ENCODE results near the gene C1orf21. TPM values are rescaled to one million over a fixed set of nuclear protein-coding genes. Genes with fewer than 3 reads are reported as not detected.

C1orf21 gene
- polyA plus RNA-seq, 3 donors from 2014 or later = 119 to 149 (median 130) TPM

DNA sequence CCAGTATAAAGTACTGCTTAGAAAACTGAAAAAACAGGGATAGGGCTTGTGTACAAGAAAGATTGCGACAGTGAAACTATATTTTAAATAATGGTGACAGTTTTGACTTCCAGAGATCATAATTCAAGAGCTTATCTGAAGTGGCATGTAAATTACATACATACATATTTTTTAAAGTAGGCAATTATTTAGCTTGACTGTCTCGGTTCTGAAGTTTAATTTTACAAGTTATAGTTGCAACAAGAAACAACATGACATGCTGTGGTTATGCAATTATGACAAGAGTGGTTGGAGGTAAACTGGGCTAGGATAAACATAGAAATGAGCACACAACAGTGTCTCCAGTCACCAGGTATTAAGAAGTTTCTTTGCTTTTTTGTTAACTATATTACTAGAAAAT is 4.1 kb downstream of the C1orf21 start:
- H3K9me3 Mint-ChIP-seq = no peaks in the 10 kb centered on the region

GRCh38 chr1:184392067-184392466 is 5.2 kb downstream of the C1orf21 start:
- no peak for DNase-seq
- no peak overlapping the region for H3K4me3 Mint-ChIP-seq
- H3K4me1 Mint-ChIP-seq = peaks cover 82 to 89% of the 10 kb centered on the region in 2 donors
- no peaks in the 10 kb centered on the region for H3K9me3 Mint-ChIP-seq
- H3K36me3 Mint-ChIP-seq = peaks cover 0 to 10% (median 0%) of the 10 kb centered on the region in 3 donors
- peak overlapping the region in 1 of 6 donors; percentile 25 for H3K27ac Mint-ChIP-seq
- H3K27me3 Mint-ChIP-seq (ENCODE audit: low read depth in 3 of 3) = peaks cover 6 to 22% (median 20%) of the 10 kb centered on the region in 3 donors

More for the DNA sequence above, 4.1 kb downstream of the C1orf21 start:
- Mint-ChIP-seq H3K27ac (peak overlapping the region in 4 of 6 donors; percentile 58 to 100 (median 82)), H3K27me3 (ENCODE audit: low read depth in 3 of 3) (peaks cover 9 to 32% (median 28%) of the 10 kb centered on the region in 3 donors), H3K4me3 (peak overlapping the region in 4 of 5 donors; percentile 3 to 36 (median 26)), H3K4me1 (peaks cover 73 to 80% of the 10 kb centered on the region in 2 donors), H3K36me3 (peaks cover 0 to 6% (median 0%) of the 10 kb centered on the region in 3 donors)
- no peak for DNase-seq

DNA sequence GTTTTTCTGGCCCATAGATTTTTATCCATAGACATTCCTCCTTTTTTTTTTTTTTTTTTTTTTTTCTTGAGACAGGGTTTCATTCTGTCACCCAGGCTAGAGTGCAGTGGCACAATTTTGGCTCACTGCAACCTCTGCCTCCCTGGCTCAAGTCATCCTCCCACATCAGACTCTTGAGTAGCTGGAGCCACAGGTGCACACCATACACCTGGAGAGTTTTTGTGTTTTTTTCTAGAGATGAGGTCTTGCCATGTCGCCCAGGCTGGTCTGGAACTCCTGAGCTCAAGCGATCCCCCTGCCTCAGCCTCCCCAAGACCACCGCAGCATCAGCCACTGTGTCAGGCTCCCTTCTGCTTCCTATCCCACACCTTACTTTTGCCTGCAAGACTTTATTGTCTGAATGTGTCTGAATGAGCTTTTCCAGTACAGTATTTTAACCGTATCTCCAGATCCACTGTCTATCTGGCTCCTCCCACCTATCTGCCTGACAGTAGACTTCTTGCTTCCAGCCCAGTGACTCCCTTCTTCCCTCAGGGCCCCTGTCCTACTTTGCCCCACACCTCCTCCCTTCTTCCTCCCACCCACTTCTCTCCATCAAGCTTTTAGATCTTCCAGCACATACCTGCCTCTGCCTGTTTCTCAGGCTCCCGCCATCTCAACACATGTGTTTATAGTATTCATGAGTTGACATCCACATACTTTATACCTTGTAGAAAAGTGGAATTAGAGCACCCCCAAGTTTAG is 6.1 kb downstream of the C1orf21 start:
- DNase-seq = no peak
- Mint-ChIP-seq H3K27me3 (ENCODE audit: low read depth in 3 of 3) (peaks cover 3 to 13% (median 11%) of the 10 kb centered on the region in 3 donors), H3K4me3 (peak overlapping the region in 2 of 5 donors; percentile 18 to 19)

GRCh38 chr1:184393962-184394361 is 7.1 kb downstream of the C1orf21 start:
- peak overlapping the region in 5 of 6 donors; percentile 0 to 63 (median 58) for H3K27ac Mint-ChIP-seq
- peaks cover 2 to 3% (median 2%) of the 10 kb centered on the region in 3 donors for H3K27me3 Mint-ChIP-seq (ENCODE audit: low read depth in 3 of 3)
- no peak overlapping the region for H3K4me3 Mint-ChIP-seq

More for the DNA sequence above, 6.1 kb downstream of the C1orf21 start:
- peaks cover 88 to 97% of the 10 kb centered on the region in 2 donors for H3K4me1 Mint-ChIP-seq
- H3K9me3 Mint-ChIP-seq = no peaks in the 10 kb centered on the region
- H3K27ac Mint-ChIP-seq = peak overlapping the region; percentile 21 to 85 (median 51)
- peaks cover 0 to 10% (median 0%) of the 10 kb centered on the region in 3 donors for H3K36me3 Mint-ChIP-seq

GRCh38 chr1:184395370-184395769 is 8.5 kb downstream of the C1orf21 start:
- H3K27me3 Mint-ChIP-seq (ENCODE audit: low read depth in 3 of 3) = peaks cover 0 to 2% (median 2%) of the 10 kb centered on the region in 3 donors
- no peak overlapping the region for H3K4me3 Mint-ChIP-seq
- no peaks in the 10 kb centered on the region for H3K9me3 Mint-ChIP-seq
- peaks cover 85 to 97% of the 10 kb centered on the region in 2 donors for H3K4me1 Mint-ChIP-seq
- H3K27ac Mint-ChIP-seq = peak overlapping the region in 4 of 6 donors; percentile 6 to 51 (median 29)
- DNase-seq = no peak
- peaks cover 0 to 10% (median 0%) of the 10 kb centered on the region in 3 donors for H3K36me3 Mint-ChIP-seq

More at GRCh38 chr1:184393962-184394361, 7.1 kb downstream of the C1orf21 start:
- no peaks in the 10 kb centered on the region for H3K9me3 Mint-ChIP-seq
- DNase-seq = no peak
- H3K4me1 Mint-ChIP-seq = peaks cover 85 to 97% of the 10 kb centered on the region in 2 donors
- peaks cover 0 to 10% (median 0%) of the 10 kb centered on the region in 3 donors for H3K36me3 Mint-ChIP-seq

DNA sequence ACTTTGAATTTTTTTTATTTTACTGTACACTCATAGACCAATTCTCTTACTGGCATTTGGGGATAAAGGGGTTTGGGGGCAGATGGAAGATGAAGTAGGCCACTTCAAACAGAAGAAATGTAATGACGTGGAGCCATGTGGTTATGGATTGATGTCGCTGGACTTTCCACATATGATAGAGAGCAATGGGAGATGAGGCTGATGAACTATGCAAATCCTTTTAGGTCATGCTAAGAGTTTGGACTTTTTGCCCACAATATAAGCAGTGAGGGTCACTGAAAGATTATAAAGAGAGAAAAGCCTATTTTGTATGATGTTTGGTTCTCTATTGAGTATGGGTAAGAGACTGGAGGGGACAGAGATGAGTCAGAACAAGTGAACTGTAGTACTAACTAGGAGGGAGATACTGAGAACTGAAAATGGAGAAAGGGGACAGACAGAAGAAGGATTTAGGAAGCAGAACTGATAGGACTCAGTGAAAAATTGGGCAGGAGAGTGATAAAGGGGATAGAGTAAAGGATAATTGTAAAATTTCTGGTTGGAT is 9.2 kb downstream of the C1orf21 start:
- Mint-ChIP-seq H3K4me3 (peak overlapping the region in 1 of 5 donors; percentile 22), H3K27me3 (ENCODE audit: low read depth in 3 of 3) (peaks cover 0 to 2% (median 2%) of the 10 kb centered on the region in 3 donors), H3K27ac (peak overlapping the region; percentile 3 to 66 (median 18)), H3K4me1 (peaks cover 83 to 96% of the 10 kb centered on the region in 2 donors), H3K9me3 (no peaks in the 10 kb centered on the region), H3K36me3 (peaks cover 0 to 10% (median 0%) of the 10 kb centered on the region in 3 donors)
- DNase-seq = no peak

DNA sequence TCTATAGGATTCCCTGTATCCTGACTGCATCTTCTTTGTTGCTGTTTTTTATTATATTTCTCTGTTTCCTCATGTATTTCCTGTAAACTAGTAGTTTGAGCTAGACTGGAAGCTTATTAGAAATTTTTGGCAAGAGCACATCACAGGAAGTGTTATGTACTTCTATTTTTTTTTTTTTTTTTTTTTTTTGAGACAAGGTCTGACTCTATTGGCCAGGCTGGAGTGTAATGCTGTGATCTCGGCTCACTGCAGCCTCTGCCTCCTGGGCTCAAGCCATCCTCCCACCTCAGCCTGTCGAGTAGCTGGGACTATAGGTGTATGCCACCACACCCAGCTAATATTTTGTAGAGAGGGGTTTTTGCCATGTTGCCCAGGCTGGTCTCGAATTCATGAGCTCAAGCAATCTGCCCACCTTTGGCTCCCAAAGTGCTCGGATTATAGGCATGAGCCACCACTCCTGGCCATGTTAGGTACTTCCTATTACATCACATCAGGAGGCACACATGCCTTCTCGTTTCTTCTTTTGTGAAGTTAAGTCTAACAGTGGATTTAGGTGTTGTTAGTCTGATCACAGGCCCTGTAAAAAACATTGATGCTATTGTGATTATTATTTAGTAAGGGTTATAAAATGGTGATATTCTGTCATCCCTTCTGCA is 12.5 kb downstream of the C1orf21 start:
- DNase-seq = peak in 2 of 3 donors; percentile 14 to 19
- Mint-ChIP-seq H3K27ac (peak overlapping the region; percentile 41 to 81 (median 66)), H3K4me3 (peak overlapping the region in 3 of 5 donors; percentile 26 to 46 (median 36)), H3K27me3 (ENCODE audit: low read depth in 3 of 3) (peaks cover 0 to 2% (median 0%) of the 10 kb centered on the region in 3 donors), H3K36me3 (peaks cover 0 to 4% (median 0%) of the 10 kb centered on the region in 3 donors), H3K9me3 (no peaks in the 10 kb centered on the region), H3K4me1 (peaks cover 75 to 89% of the 10 kb centered on the region in 2 donors)

GRCh38 chr1:184403961-184404726 is 17.3 kb downstream of the C1orf21 start:
- no peaks in the 10 kb centered on the region for H3K36me3 Mint-ChIP-seq
- H3K9me3 Mint-ChIP-seq = no peaks in the 10 kb centered on the region
- H3K27ac Mint-ChIP-seq = peak overlapping the region in 5 of 6 donors; percentile 20 to 76 (median 64)
- no peak for DNase-seq
- H3K4me1 Mint-ChIP-seq = peaks cover 84 to 89% of the 10 kb centered on the region in 2 donors
- peaks cover 0 to 3% (median 0%) of the 10 kb centered on the region in 3 donors for H3K27me3 Mint-ChIP-seq (ENCODE audit: low read depth in 3 of 3)
- H3K4me3 Mint-ChIP-seq = no peak overlapping the region

DNA sequence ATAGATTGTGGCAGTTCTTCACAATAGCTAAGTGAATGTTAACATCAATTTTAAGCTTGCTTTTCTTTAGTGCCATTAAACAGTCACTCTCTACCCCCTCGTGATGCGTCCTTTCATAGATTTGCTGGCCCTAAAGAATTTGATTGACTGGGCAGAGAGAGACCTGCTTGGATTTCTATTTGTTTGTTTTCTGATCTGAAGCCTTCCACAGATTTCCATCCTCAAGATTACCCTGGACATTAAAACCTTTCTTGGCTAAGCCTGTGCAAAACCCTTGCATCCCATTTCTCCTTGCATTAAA is 17.8 kb downstream of the C1orf21 start:
- Mint-ChIP-seq H3K4me1 (peaks cover 84 to 89% of the 10 kb centered on the region in 2 donors), H3K4me3 (no peak overlapping the region), H3K27ac (peak overlapping the region; percentile 20 to 74 (median 28)), H3K27me3 (ENCODE audit: low read depth in 3 of 3) (peaks cover 0 to 3% (median 0%) of the 10 kb centered on the region in 3 donors), H3K36me3 (no peaks in the 10 kb centered on the region), H3K9me3 (no peaks in the 10 kb centered on the region)
- DNase-seq = no peak

GRCh38 chr1:184405094-184405800 is 18.4 kb downstream of the C1orf21 start:
- Mint-ChIP-seq H3K4me3 (no peak overlapping the region), H3K4me1 (peaks cover 84 to 89% of the 10 kb centered on the region in 2 donors), H3K27ac (peak overlapping the region; percentile 20 to 74 (median 42)), H3K9me3 (no peaks in the 10 kb centered on the region), H3K27me3 (ENCODE audit: low read depth in 3 of 3) (peaks cover 0 to 3% (median 0%) of the 10 kb centered on the region in 3 donors), H3K36me3 (no peaks in the 10 kb centered on the region)
- DNase-seq = no peak

GRCh38 chr1:184405801-184406142 is 18.9 kb downstream of the C1orf21 start:
- no peak for DNase-seq
- H3K27ac Mint-ChIP-seq = peak overlapping the region in 5 of 6 donors; percentile 18 to 75 (median 46)
- no peak overlapping the region for H3K4me3 Mint-ChIP-seq

DNA sequence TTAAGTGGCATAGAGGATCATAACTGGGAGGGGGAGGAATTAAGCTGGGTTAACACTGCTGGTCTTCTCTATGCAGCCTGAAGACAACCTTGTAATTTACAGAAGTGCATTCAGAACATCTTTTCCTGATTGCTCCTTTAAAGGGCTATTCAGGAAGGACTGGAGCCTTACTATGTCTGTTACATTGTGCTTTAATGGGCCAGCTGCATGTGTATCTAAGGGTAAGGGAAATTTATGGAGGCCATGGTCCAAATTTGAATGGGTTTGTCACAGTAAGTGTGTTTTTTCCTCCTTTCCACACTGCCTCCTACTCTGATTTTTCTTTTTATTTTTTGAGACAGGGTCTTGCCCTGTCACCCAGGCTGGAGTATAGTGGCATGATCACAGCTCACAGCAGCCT is 19.6 kb downstream of the C1orf21 start:
- no peaks in the 10 kb centered on the region for H3K9me3 Mint-ChIP-seq
- no peak overlapping the region for H3K4me3 Mint-ChIP-seq
- peaks cover 84 to 88% of the 10 kb centered on the region in 2 donors for H3K4me1 Mint-ChIP-seq
- H3K27me3 Mint-ChIP-seq (ENCODE audit: low read depth in 3 of 3) = peaks cover 0 to 3% (median 0%) of the 10 kb centered on the region in 3 donors
- H3K36me3 Mint-ChIP-seq = no peaks in the 10 kb centered on the region
- no peak for DNase-seq
- peak overlapping the region; percentile 18 to 79 (median 60) for H3K27ac Mint-ChIP-seq

More at GRCh38 chr1:184405801-184406142, 18.9 kb downstream of the C1orf21 start:
- Mint-ChIP-seq H3K27me3 (ENCODE audit: low read depth in 3 of 3) (peaks cover 0 to 3% (median 0%) of the 10 kb centered on the region in 3 donors), H3K9me3 (no peaks in the 10 kb centered on the region), H3K4me1 (peaks cover 82 to 86% of the 10 kb centered on the region in 2 donors), H3K36me3 (no peaks in the 10 kb centered on the region)

Measured in immature natural killer cell (primary cell).